Fibroblast of villous mesenchyme (primary cell): ENCODE measurements around the gene AUTS2. TPM values are rescaled to one million over a fixed set of nuclear protein-coding genes. Genes with fewer than 3 reads are reported as not detected.

Experiments used
- DNase-seq: peaks from one replicate; pipeline ENCODE4 v3.0.0-alpha.2; 2010; ENCODE audit warnings: low read depth
- H3K4me3 ChIP-seq: 2 replicates; pipeline ENCODE4 v1.5.1; 2011; ENCODE audit warnings: low read depth, mild to moderate bottlenecking, low read length
- CTCF ChIP-seq: IDR thresholded peaks from 2 replicates; pipeline ENCODE4 v1.5.1; 2012; ENCODE audit warnings: low read depth, mild to moderate bottlenecking, low read length; ENCODE audit not compliant: insufficient read depth
- total RNA-seq: library from RNA; depleted of rRNA; stranded (reverse); fragments of >200 nt; gene quantifications from 2 replicates; pipeline ENCODE4 v1.2.3, GENCODE V29; 2012

AUTS2 gene
- total RNA-seq, 1 donor = 3.9 TPM

- DNase-seq = no peak
- H3K4me3 ChIP-seq = no peak overlapping the region
- no peak for TF ChIP-seq CTCF
These were observed 1231.8 kb downstream of the AUTS2 start for GRCh38 chr7:70830060-70830395.

GRCh38 chr7:70830426-70830825, 1232.2 kb downstream of the AUTS2 start:
- no peak for DNase-seq
- no peak overlapping the region for H3K4me3 ChIP-seq
- no peak for TF ChIP-seq CTCF

GRCh38 chr7:70833726-70834125, 1235.5 kb downstream of the AUTS2 start:
- no peak for DNase-seq
- no peak overlapping the region for H3K4me3 ChIP-seq
- TF ChIP-seq CTCF = no peak

- TF ChIP-seq CTCF = no peak
These were observed 1236.1 kb downstream of the AUTS2 start for GRCh38 chr7:70834424-70834823.

GRCh38 chr7:70835658-70836057, 1237.4 kb downstream of the AUTS2 start:
- no peak for DNase-seq
- TF ChIP-seq CTCF = no peak
- H3K4me3 ChIP-seq = no peak overlapping the region

More at GRCh38 chr7:70834424-70834823, 1236.1 kb downstream of the AUTS2 start:
- no peak overlapping the region for H3K4me3 ChIP-seq
- no peak for DNase-seq

GRCh38 chr7:70836279-70836678, 1238.0 kb downstream of the AUTS2 start:
- DNase-seq = no peak
- H3K4me3 ChIP-seq = no peak overlapping the region
- no peak for TF ChIP-seq CTCF

GRCh38 chr7:70836946-70837345, 1238.7 kb downstream of the AUTS2 start:
- no peak for TF ChIP-seq CTCF
- DNase-seq = no peak
- H3K4me3 ChIP-seq = no peak overlapping the region
